Stimulated activated CD8-positive, alpha-beta memory T cell treated with anti-CD3 and anti-CD28 coated beads, Interleukin-7, amount 100 ng/mL, for 4 hours (primary cell): Measurements from ENCODE around the gene ADGRB3.

ENCODE experiments used
- DNase-seq, 2 donors: peaks; one replicate each; pipeline ENCODE4 v3.0.0-alpha.2; 2020; ENCODE audit warnings: low read depth in 2 of 2

The ADGRB3 gene

DNA sequence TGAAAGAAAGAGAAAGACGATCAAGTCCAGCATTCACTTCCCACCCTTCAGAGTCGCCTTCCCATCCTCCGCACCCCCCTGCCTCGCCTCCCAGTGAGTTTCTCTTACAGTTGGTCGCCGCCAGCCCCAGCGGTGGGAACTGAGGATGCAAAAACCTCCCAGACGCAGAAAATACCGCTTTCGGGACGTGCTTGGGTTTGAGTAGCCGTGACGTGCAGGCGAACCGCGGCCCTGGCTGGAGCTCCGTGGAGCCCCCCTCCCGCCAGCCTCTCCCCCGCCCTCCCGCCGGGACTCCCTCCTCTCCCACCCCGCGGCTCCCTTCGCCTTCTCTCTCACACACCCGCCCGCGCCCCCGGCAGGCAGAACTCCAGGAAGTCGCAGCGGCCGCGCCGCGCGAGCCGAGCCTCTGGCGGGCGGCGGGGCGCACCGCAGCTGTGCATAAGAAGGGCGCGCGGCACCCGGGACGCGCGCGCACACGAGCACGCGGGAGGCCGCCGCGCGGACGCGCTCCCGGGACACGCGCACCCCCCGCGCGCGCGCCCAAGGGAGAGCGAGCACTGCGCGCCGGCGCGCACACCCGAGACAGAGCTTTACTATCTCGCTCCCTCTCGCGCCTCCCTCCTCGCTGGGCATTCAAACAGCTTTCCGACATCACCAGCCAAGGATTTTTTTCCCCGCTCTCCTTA is at the start of gene ADGRB3:
ADGRB3 (plus strand) TSS at position 557 of the 686 bp plus-strand sequence. CDS start 3,394 bp downstream, outside the sequence.
- DNase-seq, result peak in 1 of 2 donors; percentile 7

DNA sequence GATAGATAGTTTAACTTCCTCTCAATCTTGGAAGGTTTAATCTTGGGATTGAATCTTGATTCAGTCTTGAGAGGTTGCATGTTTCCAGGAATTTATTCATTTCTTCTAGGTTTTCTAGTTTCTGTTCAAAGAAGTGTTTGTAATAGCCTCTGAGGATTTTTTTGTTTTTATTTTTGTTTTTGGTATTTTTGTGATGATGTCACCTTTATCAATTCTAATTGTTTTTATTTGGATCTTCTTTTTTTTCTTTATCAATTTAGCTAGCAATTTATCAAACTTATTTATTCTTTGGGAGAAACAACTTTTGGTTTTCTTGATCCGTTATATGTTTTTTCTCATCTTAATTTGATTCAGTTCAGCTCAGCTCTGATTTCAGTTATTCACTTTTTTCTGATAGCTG is 41.5 kb upstream of the ADGRB3 start:
- DNase-seq, result no peak

DNA sequence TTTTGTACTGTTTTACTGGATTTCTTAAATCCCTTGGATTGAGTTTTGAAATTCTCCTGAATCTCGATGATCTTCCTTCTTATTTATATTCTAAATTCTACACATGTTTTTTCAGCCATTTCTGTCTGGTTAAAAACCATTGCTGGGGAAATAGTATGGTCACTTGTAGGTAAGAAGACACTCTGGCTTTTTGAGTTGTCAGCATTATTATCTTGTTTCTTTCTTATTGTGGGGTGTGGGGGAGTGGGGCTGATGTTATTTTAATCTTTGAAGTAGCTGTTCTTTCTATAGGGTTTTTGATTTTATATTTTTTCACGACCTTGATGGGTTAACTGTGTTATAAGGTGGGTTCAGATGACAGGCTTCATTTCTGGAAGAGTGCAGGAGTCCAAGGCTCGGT is 37.4 kb upstream of the ADGRB3 start:
- no peak for DNase-seq

DNA sequence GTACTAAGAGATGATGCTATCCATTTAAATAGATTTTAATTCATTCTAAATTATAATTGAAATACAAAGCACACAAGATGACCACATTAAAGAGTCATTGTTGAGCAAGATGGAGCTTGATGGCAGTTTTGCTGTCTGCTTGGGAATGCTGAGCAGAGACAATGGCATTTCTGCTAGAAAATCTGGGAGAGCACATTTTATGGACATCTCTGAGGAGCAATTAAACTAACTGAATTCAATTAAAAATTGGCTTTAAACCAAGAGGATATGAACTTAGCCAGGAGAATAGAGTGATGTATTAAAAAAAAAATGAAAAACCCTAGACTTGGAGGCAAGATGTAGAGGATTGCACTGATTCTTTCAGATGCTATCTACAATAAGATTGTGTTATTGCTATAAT is 19.1 kb upstream of the ADGRB3 start:
- DNase-seq, result no peak

DNA sequence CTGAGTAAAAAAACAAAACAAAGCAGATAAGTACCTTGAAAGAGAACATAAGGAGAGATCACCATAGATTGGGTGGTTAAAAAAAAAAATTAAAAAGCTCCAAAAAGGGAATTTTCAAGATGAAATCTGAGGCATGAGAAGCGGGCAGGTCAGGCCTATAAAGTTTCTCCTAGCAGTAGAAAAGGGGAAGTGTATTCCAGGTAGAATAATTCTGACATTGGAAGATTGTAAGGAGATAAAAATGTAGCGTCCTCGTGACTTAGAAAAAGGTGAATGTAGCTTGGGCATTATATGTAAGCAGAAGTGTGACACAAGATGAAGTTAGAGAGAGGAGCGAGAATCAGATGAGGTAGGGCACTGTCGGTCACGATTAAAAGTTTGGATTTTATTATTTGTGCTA is 9.1 kb upstream of the ADGRB3 start:
- DNase-seq, result no peak

DNA sequence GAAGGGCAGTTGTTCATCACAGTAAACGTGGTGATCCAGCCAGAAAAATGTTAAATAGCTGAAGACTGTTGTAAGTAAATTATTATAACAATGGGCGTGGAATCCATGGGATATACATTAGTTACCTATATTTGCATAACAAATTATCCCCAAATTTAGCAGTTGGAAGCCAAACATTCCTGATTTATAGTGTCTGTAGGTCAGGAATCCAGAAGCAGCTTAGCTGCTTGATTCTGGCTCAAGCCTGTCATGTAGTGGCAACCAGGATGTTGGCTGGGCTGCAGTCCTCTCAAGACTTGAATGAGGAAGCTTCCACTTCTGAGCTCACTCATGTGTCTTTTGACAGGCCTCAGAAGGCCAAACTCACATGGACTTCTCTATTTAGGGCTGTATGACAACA is 6.9 kb upstream of the ADGRB3 start:
- DNase-seq, result no peak

DNA sequence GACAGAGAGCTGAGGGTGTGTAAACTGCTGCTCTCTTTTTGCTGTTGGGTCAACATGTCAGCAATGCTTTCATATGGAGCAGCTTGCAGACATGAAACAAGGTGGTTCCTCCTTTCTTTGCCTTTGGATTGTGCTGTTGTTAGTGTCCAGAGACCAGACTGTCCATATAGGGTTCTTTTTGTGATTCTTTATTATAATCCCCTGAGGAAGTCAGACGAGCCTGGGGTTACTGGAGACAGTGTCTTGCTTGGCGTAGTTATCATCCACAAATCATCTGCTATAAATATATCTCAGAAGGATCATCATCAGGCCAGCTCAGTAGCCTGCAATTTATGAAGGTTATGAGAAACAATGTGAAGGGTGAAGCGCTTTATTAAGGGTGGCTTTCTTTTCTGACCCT is 2.3 kb upstream of the ADGRB3 start:
- DNase-seq, result no peak

DNA sequence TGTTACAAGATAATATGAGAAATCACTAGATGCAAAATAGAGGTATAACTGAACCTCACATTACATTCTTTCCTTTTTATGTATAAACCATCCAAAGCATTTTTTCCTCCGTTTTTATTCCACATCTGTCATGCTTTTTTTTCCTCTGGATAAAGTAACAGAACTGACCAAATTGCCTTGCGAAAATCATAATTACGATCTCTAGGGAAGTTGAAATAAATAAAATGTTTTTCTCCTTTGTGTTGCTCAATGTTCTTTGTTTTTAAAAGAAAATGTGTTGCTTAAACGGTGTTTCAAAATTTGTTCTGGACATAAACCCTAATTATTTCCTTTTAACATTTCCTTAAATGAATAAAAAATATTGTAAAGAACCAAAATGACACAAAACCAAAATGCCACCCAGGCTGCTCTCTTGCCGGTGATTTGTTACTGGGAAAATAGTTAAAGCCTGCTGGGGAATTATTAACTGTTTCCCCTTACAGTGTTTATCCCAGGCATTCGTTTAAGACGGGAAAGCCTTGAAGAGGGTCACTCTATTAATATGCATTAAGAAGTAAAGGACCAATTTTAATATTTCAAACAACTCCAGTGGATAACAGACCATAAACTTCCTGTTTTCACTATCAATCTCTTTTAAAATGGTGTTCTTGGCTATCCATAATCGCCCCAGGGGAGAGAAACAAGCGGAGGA is 1.7 kb upstream of the ADGRB3 start:
- DNase-seq, result no peak

DNA sequence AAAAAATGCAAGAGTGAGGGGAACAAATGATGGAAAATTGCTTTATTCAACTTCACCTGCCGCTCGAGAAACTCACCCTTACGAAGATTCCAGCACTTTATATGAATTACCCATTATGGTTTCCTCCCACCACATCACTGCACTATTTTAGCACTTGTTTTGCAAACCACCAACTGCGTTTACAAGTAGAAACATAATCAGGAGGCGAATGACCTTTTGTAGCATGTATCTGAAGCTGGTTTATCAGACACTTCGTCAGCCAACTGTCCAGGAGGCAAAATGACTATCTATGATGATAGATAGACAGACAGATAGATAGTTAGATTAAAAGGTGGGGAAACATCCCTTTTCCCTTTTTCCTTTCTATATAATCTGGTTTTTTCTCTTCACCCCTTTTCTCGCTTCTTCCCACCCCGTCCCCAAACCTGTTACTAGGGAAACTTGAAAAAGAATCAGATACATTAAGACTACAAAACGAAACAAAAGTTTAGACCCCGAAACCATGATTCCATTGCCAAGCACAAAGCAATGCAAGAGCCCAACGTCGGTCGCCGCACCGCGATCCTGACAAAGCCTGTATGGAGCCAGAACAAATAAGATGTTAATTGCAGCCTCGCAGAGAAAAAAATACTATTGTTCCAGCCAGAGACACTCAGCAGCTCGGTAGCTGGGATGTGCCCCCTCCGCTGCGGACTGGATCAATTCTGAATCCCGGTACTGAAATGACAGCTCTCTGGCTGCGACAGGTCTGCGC is 933 bp upstream of the ADGRB3 start:
- DNase-seq, result no peak

DNA sequence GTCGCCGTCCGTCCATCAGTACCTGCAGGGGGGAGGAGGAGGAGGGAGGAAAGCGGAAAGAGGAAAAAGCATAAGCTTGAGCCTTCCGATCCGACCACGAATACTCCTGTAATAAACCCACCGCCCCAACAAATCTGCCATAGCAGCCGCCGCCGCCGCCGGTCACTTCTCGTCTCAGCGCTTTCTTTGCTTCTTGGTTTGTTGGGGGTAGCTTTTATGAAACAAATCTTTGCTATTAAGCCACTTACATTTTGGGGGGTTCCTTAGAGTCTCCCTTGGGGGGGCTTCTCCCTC is 277 bp downstream of the ADGRB3 start:
- no peak for DNase-seq

DNA sequence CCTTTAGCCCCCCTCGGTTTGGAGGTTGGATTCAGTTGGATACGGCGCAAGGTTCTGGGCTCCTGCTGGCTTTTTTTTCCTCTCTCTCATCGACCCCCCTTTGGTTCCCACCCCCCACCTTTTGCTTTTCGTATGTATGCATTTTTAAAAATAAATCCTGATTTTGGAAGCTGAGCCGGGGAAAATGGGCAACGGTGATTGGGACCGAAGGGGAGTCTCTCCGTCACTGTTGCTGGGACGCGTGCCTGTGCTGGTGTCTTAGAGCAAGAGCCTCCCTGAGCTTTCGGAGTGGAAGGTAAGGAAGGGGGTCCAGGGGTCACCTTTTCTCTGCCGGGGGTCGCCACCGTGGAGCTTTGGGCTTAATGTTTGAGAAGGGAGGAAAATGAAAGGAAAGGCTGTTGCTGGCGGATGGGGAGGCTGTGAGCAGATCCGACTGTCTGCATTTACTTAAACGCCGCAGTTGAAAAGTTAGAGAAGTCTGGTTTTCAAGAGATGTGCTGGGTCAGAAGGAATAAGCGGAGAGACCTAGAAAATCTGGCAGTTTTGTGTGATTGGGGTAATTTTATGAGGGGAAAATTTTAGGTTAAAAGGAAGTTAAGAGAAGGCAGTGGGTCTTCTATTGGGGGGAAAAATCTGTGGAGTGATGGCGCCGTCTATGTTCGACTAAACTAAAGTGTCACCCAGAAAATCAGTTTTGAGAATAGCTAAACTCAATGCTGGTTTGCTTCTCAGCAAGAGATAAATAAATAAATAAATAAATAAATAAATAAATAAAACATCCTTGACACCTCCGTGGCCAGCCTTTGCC is 828 bp downstream of the ADGRB3 start:
- no peak for DNase-seq

DNA sequence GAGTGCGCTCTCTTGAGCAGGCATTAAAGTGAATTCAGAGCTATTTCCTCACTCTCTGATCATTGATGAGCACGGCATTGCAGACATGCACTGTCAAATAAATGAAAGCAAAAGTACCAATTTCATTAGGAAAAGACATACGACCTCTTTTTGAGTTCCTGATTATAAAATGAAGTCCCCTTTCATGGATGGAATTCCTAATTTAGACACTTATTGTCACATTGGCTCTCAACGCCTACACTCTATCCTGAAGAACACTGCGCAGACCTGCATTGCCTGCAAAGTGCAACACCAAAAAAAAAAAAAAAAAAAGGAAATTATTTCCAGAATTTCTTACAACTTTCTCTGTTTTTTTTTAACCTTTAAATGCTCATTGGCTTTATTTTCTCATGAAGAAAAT is 1.6 kb downstream of the ADGRB3 start:
- no peak for DNase-seq

DNA sequence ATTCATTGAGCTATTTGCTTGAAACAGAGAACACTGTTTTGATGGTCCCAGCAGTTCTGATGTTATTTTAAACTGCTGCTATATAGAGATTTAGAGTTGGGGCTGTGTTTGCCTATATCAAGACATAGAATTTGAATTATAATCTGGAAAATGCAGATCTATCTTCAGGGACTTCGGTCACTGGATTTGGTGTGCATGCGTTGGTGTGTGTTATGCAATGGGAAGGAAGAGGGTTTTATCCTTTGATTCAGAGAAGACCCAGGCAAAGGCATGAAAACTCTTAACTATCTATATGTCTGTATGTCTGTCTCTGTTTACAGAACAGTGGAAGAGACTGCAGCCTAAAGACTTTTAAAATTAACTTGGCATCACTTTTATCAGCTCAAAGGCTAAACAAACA is 2.0 kb downstream of the ADGRB3 start:
- DNase-seq, result no peak

DNA sequence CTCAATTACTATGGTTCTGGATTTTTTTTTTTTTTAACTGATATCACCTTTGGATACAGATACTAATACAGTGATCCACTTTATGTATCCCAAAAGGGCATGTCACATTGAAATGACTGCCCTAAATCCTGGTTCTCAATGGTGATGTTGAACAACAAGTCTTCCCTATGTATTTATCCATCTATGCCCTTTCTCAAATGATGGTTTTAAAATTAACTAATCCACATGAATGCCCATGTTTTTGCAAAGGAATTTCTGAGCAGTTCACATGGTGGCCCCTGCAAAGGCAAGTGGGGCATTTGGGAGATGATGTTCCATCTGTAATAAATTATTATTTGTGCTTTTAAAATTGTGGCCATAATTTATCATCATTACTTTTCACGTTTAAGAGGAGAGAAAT is 2.7 kb downstream of the ADGRB3 start:
- DNase-seq, result no peak

DNA sequence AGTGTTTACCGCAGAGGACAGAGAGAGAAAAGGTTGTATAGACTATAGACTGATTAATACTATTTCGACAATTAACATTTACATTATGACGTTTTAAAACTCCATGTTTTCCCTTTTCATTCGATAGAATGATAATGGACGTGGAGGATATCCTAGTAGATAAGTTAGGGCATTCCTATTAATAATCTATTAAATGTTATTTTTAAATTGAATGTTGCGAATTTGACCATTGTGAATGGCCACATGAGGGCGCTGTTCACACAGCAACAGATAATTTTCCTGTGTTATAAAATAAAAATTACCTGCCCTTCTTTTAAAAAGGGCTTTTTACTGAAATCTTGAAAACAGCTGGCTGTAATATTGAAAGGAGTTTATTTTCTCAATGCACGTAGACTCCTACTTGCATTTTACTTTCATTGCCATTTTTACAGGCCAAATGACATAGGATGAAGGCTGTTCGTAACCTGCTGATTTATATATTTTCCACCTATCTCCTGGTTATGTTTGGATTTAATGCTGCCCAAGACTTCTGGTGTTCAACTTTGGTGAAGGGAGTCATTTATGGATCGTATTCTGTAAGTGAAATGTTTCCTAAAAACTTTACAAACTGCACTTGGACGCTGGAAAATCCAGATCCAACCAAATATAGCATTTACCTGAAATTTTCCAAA is 3.3 kb downstream of the ADGRB3 start:
- no peak for DNase-seq

DNA sequence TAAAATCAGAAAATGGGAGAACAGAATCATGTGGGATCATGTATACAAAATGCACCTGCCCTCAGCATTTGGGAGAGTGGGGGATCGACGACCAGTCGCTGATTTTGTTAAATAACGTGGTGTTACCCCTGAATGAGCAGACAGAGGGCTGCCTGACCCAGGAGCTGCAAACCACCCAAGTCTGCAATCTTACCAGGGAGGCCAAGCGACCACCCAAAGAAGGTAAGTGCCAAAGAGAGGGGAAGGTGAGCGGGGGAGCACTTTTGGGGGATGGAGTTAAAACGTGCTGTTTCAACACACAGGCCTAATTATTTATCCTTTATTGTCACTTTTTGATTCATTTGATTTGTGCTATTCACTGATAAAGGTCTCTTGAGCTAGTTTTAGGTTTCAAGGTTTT is 4.1 kb downstream of the ADGRB3 start:
- DNase-seq, result no peak

DNA sequence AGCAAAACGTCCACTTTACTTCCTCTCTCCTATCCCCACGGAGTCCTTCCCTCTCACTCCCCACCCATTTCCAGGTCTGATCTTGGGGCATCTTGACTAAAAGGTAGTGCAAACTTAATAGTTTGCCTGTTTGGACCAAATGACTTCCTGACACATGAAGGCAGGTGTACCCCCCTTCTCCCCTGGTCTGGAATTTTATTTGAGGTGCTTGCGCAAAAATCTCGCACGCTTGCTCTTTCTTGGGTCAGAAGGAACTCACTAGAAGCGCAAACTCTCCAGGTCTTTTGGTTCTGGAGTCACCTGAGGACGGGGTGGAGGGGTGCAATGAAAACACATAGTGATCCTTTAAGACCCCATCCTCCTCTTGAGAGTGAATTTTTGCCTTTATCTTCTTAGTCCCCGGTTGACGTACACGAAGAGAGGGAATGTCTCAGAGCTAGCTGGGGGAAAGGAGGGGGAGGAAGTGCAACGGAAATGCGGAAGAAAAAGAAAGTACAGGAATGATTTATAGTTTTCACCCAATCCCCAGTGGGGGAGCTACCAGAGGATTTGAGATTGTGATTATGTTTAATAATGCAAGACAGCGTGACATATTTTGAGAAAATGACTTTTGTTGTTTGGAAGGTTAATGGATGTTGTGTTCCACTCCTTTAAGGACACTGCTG is 4.9 kb downstream of the ADGRB3 start:
- DNase-seq, result no peak

DNA sequence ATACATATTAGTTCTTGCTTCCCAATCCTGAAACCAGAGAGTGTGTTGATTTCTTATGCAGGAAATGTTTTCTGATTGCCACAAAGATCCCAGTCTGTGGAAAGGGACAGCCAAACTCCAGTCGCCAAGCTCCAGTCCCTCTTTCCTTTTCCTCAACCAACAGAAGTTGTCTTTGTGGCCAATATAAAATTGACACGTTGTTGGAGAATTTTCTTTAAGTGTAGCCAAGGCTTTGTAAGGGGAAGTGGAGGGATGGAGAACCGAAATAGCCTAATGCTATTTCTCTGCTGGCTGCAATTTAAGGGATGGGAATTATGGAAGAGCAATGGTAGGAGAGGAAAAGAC is 5.4 kb downstream of the ADGRB3 start:
- no peak for DNase-seq

DNA sequence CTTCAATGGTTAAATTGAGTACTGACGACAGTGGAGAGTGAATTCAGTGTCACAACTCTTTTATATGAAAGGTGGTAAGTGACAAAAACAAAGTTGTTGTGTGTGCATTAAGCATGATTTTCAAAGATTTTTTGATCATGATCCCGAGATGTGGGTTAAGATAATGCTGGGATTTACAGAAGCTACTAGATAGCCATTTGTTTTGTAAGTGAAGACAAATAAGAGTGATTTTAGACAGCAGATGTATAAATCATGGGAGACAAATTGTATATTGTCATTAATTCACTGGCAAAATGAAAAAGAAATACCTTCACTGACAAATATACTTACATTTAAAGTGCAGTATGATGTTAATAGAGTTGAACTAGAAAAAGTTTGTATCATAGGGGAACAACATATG is 6.1 kb downstream of the ADGRB3 start:
- no peak for DNase-seq

DNA sequence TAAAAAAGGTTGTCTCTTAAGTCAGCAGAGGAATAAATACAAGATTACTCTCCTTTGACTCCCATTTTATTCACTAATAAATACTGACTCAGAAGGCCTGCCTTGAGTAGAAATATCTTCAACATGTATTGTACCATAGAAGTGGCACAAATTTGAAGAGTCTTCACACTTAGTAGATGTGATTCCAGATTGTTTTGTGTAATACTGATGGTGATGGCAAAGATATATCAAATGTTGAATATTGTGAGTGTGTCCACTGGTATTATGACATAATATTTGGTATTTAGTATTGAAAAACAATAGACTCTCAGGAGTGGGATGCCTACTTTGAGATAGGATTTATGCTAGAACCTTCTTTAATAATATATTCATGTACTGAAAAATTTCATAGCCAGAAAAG is 7.0 kb downstream of the ADGRB3 start:
- DNase-seq, result no peak

DNA sequence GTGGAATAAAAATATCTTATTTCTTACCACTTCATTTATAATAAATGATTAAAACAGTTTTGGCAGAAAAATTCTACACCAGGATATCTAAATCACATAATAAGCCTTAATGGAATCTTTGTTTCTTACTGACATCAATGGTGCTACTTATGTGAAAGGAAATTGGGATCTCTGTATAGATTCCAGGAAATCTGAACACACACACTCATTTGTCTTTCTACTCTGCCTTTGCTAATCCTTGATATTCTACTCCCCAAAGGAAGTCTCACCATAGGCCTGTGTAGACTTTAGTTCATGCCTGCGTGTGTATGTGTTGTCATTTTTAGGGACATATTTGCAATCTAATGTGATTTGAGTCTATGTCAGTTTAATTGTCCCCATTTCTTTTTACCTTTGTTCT is 7.9 kb downstream of the ADGRB3 start:
- DNase-seq, result no peak
